Skeletal muscle tissue (tissue), 4 donors: Measurements from ENCODE around the gene SLC22A13. TPM values are rescaled to one million over a fixed set of nuclear protein-coding genes. Genes with fewer than 3 reads are reported as not detected.
"Not testable (repeated sequence)": the region's sequence is repeated elsewhere in the genome, so short reads cannot be mapped to it uniquely, and the experiment has no call there.

Experiments
- H3K27ac ChIP-seq: one replicate; pipeline ENCODE4 v1.7.0; 2013; ENCODE audit warnings: mild to moderate bottlenecking, low read depth, low read length, inconsistent platforms
- H3K27me3 ChIP-seq, 3 donors: one replicate each; pipeline ENCODE4 v1.7.0; 2013; ENCODE audit warnings: low read length in 3 of 3; ENCODE audit not compliant: control insufficient read depth in 3 of 3, insufficient read depth in 3 of 3
- H3K36me3 ChIP-seq, 3 donors: one replicate each; pipeline ENCODE4 v1.7.0; 2013; ENCODE audit warnings: low read length in 3 of 3; ENCODE audit not compliant: control insufficient read depth in 3 of 3, insufficient read depth in 3 of 3
- H3K4me1 ChIP-seq, 3 donors: one replicate each; pipeline ENCODE4 v1.7.0; 2013; ENCODE audit warnings: low read length in 3 of 3, mild to moderate bottlenecking in 3 of 3; ENCODE audit not compliant: control insufficient read depth in 3 of 3, insufficient read depth in 3 of 3
- H3K4me3 ChIP-seq, 3 donors: one replicate each; pipeline ENCODE4 v1.7.0; 2013; ENCODE audit warnings: low read length in 3 of 3
- H3K9ac ChIP-seq, 3 donors: one replicate each; pipeline ENCODE4 v1.7.0; 2013; ENCODE audit warnings: low read length in 3 of 3, mild to moderate bottlenecking in 3 of 3, moderate library complexity in 2 of 3, low read depth in 1 of 3
- H3K9me3 ChIP-seq, 3 donors: one replicate each; pipeline ENCODE4 v1.7.0; 2013; ENCODE audit warnings: low read length in 3 of 3; ENCODE audit not compliant: control insufficient read depth in 3 of 3
- total RNA-seq: library from RNA; depleted of rRNA; stranded (reverse); fragments of >200 nt; gene quantifications from one replicate; pipeline ENCODE4 v1.2.3, GENCODE V29; 2014
- donor health status: Osteomylitis.

SLC22A13 gene
- total RNA-seq, 1 donor from 2014 or later, result not detected

DNA sequence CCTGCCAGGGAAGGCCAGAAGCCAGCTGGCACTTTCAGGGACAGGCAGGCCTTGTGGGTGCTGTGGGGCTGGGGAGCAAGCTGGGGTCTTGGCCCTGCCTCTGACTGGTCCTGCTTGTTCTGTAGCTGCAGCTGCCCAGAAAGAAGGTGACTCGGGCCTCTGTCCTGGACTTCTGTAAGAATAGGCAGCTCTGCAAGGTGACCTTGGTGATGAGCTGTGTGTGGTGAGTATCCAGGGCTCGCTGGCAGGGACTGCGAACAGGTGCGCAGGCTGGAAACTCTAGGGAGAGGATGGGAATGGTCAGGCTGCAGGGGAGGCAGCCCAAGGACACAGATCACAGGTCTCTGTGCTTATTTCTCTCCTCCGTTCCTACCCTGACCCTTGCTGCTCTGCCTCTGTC, 47.7 kb downstream of the SLC22A13 start:
- Histone ChIP-seq H3K4me3 (no peak overlapping the region), H3K27ac (no peak overlapping the region), H3K36me3 (no peaks in the 10 kb centered on the region), H3K4me1 (peaks cover 0 to 3% (median 0%) of the 10 kb centered on the region in 3 donors), H3K9ac (no peak overlapping the region), H3K27me3 (no peaks in the 10 kb centered on the region), H3K9me3 (no peaks in the 10 kb centered on the region)

DNA sequence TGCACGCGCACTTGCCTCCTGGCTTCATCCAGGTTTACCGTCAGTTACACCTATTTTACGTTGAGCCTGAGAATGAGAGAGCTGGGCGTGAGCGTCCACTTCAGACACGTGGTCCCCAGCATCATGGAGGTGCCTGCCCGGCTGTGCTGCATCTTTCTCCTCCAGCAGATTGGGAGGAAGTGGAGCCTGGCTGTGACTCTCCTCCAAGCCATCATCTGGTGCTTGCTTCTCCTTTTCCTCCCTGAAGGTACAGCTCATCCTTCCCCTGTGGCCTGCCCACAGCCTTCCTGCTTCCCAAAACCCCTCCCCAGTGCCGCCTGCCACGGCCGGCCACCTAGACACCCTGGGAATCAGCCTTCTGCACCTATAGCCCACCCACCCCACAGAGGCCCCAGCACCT, 48.1 kb downstream of the SLC22A13 start:
- Histone ChIP-seq H3K4me3 (no peak overlapping the region), H3K27ac (no peak overlapping the region), H3K36me3 (no peaks in the 10 kb centered on the region), H3K4me1 (peaks cover 0 to 3% (median 0%) of the 10 kb centered on the region in 3 donors), H3K27me3 (no peaks in the 10 kb centered on the region), H3K9me3 (no peaks in the 10 kb centered on the region), H3K9ac (no peak overlapping the region)

GRCh38 chr3:38314112-38314763, 48.6 kb downstream of the SLC22A13 start:
- Histone ChIP-seq H3K36me3 (no peaks in the 10 kb centered on the region), H3K27ac (no peak overlapping the region), H3K4me1 (peaks cover 0 to 3% (median 0%) of the 10 kb centered on the region in 3 donors), H3K9ac (no peak overlapping the region), H3K9me3 (no peaks in the 10 kb centered on the region), H3K4me3 (no peak overlapping the region), H3K27me3 (no peaks in the 10 kb centered on the region)

DNA sequence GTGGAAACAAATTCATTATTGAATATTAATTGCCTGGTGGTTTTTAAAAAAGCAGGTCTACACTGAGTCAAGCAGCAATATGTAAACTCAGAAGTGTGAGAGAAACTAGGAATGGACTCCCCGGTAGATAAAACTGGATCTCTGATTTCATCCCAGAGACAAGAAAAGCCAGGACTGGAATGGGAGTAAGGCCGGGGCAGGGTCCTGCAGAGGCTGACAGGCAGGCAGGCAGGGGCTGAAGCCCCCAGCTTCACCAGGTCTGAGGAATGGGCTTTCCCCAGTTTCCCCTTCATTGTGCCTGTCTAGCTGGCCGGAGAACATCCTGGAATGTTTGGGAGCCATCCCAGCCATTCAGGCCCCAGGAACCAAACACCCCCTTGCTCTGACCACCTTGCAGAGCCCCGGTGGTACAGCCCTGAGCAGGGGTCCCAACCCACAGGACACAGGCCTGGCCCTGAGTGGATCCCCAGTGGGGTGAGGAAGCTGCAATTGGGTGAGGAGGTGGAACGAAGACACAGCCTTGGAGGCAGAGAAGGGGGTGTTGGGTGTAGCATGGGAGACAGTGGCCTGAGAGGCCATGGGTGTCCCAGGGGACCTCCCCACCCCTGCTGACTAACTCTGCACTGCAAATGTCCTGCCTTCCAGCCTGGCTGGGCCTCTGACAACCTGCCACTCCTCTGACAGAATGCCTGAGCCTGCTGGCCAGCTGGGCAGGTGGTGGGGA, 49.3 kb downstream of the SLC22A13 start:
- Histone ChIP-seq H3K9me3 (no peaks in the 10 kb centered on the region), H3K27ac (no peak overlapping the region), H3K36me3 (no peaks in the 10 kb centered on the region), H3K27me3 (no peaks in the 10 kb centered on the region), H3K4me3 (no peak overlapping the region), H3K4me1 (peaks cover 0 to 3% (median 0%) of the 10 kb centered on the region in 3 donors), H3K9ac (no peak overlapping the region)

DNA sequence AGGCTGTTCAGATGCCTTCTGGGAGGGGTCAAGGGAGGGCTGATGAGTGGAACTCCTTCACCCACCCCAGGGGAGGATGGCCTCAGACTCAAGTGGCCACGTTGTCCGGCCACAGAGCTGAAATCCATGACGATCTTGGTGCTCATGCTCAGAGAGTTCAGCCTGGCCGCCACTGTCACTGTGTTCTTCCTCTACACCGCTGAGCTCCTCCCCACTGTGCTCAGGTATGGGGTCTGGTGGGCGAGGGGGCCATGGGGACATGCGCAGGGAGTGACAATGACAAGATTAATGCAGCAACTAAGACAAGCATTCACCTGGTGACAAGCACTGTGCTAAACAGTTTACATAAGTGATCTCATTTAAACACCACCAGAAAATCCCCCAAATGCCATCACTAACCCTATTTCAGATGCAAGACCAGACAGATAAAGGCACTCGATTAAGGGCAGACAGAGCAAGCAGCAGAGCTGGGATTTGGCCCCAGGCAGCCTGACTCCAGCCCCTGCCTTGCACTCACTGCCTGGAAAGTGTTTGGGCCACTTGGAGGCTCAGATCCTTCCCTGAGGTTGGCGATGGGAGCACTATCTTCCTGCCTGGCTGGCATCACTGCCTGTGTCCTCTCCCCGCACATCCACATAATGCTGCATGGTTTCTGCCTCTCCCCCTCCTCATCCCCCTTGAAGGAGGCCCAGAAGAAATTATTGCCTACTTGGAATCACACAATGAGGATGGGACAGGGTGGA, 50.0 kb downstream of the SLC22A13 start:
- Histone ChIP-seq H3K27me3 (no peaks in the 10 kb centered on the region), H3K4me1 (peaks cover 0 to 3% (median 0%) of the 10 kb centered on the region in 3 donors), H3K36me3 (no peaks in the 10 kb centered on the region), H3K9me3 (no peaks in the 10 kb centered on the region), H3K27ac (no peak overlapping the region), H3K4me3 (no peak overlapping the region), H3K9ac (no peak overlapping the region)

DNA sequence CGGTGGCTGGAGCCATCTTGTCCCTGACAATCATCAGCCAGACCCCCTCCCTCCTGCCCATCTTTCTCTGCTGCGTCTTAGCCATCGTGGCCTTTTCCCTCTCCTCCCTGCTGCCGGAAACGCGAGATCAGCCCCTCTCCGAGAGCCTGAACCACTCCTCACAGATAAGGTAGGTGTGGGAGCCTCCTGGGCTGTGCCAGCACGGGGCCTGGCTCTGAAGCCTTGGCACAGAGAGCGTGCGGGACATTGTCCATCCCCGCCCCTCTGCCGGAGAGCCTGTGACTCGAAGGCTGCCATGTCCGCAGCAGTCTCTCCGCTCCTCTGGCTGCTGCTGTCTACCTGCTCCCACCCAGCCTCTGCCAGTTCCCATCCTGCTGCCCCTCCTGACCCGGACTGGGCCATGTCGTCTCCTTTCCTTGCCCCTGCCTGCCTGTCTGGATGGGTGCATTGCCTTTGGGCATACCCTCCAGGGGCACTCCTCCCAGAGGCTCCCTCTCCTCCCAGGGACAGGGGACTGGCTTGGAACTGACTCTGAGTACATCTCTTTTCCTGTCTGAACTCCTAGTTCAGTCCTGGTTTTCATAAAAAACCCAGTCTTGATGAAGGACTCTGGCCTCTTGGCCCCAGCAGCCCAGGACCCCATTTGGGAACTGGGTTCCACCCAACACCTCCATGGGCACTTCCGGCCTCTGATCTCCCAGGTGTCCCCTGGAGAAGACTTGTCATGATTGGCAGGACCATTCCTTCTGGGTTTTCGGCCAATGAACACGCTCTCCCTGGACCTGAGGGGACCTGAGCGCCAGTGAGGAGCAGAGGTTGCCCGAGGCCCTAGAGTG, 51.0 kb downstream of the SLC22A13 start:
- Histone ChIP-seq H3K9ac (no peak overlapping the region), H3K4me1 (peaks cover 0 to 3% (median 0%) of the 10 kb centered on the region in 3 donors), H3K9me3 (peaks cover 0 to 2% (median 0%) of the 10 kb centered on the region in 3 donors), H3K4me3 (no peak overlapping the region), H3K27me3 (no peaks in the 10 kb centered on the region), H3K27ac (no peak overlapping the region), H3K36me3 (no peaks in the 10 kb centered on the region)

DNA sequence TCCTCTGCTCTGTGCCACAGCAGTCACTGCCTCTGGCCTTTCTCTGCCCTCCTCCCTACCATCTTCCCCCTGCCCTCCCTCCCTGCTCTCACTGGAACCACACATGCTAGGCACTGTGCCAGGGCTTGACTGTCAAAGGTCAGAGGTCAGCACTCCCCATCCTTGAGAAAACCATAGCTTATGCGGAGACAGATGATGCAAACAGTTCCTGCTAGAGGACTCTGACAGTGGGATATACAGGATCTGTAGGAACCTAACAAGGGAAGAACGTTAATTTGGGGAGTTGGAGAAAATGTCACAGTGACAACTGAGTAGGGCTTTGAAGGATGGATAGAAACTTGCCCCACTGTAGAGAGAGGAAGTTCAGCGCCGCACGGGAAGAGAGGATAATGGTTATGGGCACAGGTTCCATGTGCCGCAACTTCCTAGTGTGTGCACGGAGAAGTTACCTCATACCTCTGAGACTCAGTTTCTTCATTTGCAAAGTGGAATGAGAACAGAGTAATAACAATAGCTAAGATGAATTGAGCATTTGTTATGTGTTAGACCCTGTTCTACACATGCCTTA, 51.7 kb downstream of the SLC22A13 start:
- H3K9me3 ChIP-seq, result peaks cover 0 to 2% (median 0%) of the 10 kb centered on the region in 3 donors
- H3K36me3 ChIP-seq, result no peaks in the 10 kb centered on the region
- H3K4me3 ChIP-seq, result no peak overlapping the region
- H3K9ac ChIP-seq, result no peak overlapping the region
- H3K4me1 ChIP-seq, result peaks cover 0 to 3% (median 0%) of the 10 kb centered on the region in 3 donors
- H3K27me3 ChIP-seq, result no peaks in the 10 kb centered on the region
- H3K27ac ChIP-seq, result no peak overlapping the region

DNA sequence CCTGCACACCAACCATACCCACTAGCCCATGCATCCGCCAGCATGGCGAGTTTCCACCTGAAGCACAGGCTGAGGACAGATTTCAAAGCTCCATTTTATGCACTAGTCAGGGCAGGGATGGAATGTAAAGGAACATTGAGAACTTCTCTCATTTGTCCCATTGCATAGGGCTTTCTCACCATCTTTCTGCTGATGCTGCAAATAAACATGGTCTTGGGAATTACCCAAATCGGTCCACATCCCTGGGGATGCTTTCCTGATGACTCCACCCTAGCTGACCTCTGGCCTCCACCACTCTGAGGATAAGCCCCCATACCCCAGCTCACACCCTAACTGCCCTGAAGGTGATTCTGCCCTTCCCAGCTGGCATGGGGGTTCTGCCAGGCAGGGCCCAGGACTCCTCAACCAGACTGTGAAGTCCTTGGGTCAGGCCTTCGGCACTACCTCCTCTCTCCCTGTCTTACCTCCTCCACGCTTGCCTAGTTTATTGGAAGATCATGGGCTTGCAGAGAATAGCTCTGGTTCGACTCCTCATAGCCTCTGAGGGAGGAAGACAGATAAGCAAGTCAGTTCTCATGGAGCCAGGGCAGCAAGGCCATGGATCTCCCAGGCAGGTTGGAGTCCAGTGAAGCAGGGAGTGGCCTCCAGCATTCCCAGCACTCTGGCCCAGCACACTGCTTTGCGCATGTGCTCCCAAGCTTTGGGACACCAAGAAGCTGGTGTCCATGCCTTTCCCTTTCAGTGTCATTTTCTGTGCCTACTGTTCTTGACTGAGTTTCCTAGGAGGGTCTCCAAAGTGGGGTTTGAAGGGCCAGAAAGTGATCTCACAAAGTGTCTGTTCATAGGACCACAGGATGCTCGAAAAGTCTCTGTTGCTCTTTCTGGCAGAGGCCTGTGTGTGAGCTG, 53.4 kb downstream of the SLC22A13 start:
- Histone ChIP-seq H3K27ac (no peak overlapping the region), H3K9ac (no peak overlapping the region), H3K27me3 (no peaks in the 10 kb centered on the region)

DNA sequence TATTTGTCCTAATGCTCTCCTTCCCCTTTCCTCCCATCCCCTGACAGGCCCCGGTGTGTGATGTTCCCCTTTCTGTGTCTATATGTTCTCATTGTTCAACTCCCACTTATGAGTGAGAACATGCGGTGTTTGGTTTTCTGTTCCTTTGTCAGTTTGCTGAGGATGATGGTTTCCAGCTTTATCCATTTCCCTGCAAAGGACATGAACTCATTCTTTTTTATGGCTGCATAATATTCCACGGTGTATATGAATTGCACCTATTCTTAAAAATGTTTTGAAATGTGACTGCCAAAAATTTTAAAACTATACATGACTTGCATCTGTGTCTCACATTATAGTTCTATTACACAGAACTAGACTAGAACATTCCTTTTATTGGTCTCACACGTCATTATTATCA, 55.0 kb downstream of the SLC22A13 start:
- not testable (repeated sequence) for H3K4me3 ChIP-seq, H3K36me3 ChIP-seq, H3K27ac ChIP-seq, H3K9ac ChIP-seq, H3K9me3 ChIP-seq, H3K27me3 ChIP-seq, H3K4me1 ChIP-seq

More for the DNA sequence above, 53.4 kb downstream of the SLC22A13 start:
- no peaks in the 10 kb centered on the region for H3K4me1 ChIP-seq
- H3K4me3 ChIP-seq, result no peak overlapping the region
- no peaks in the 10 kb centered on the region for H3K36me3 ChIP-seq
- peaks cover 0 to 2% (median 0%) of the 10 kb centered on the region in 3 donors for H3K9me3 ChIP-seq
